ENCODE data around the gene TBC1D16.
"Not testable (repeated sequence)": the region's sequence is repeated elsewhere in the genome, so short reads cannot be mapped to it uniquely, and the experiment has no call there.

TBC1D16 gene

GRCh38 chr17:80005360-80006338 is 30.0 kb downstream of the TBC1D16 start:
- peak in 1 of 2 donors; percentile 32 for DNase-seq (ENCODE audit: low read depth in 1 of 2, low spot score in 1 of 2)

GRCh38 chr17:80003969-80004368 is 31.7 kb downstream of the TBC1D16 start:
- no peak for DNase-seq (ENCODE audit: low read depth in 1 of 2, low spot score in 1 of 2)

GRCh38 chr17:80002690-80003490 is 32.8 kb downstream of the TBC1D16 start:
- DNase-seq (ENCODE audit: low read depth in 1 of 2, low spot score in 1 of 2): no peak

- no peak for DNase-seq (ENCODE audit: low read depth in 1 of 2, low spot score in 1 of 2)
Observed at GRCh38 chr17:80002070-80002641, 33.5 kb downstream of the TBC1D16 start.

- no peak for DNase-seq (ENCODE audit: low read depth in 1 of 2, low spot score in 1 of 2)
Observed at GRCh38 chr17:80000981-80001775, 34.5 kb downstream of the TBC1D16 start.

- no peak for DNase-seq (ENCODE audit: low read depth in 1 of 2, low spot score in 1 of 2)
Observed at GRCh38 chr17:80000136-80000535, 35.5 kb downstream of the TBC1D16 start.

GRCh38 chr17:79997011-79997660 is 38.5 kb downstream of the TBC1D16 start:
- peak; percentile 37 to 52 for DNase-seq (ENCODE audit: low read depth in 1 of 2, low spot score in 1 of 2)

GRCh38 chr17:79996291-79996690 is 39.4 kb downstream of the TBC1D16 start:
- DNase-seq (ENCODE audit: low read depth in 1 of 2, low spot score in 1 of 2): no peak

- no peak for DNase-seq (ENCODE audit: low read depth in 1 of 2, low spot score in 1 of 2)
Observed at GRCh38 chr17:79995696-79996095, 40.0 kb downstream of the TBC1D16 start.

- DNase-seq (ENCODE audit: low read depth in 1 of 2, low spot score in 1 of 2): no peak
Observed at GRCh38 chr17:79994602-79995001, 41.1 kb downstream of the TBC1D16 start.

GRCh38 chr17:79994228-79994569 is 41.5 kb downstream of the TBC1D16 start:
- DNase-seq (ENCODE audit: low read depth in 1 of 2, low spot score in 1 of 2): not testable (repeated sequence)

GRCh38 chr17:79993390-79994227 is 42.1 kb downstream of the TBC1D16 start:
- peak in 1 of 2 donors; percentile 37 for DNase-seq (ENCODE audit: low read depth in 1 of 2, low spot score in 1 of 2)

- no peak for DNase-seq (ENCODE audit: low read depth in 1 of 2, low spot score in 1 of 2)
Observed at GRCh38 chr17:79992649-79993389, 42.9 kb downstream of the TBC1D16 start.

- no peak for DNase-seq (ENCODE audit: low read depth in 1 of 2, low spot score in 1 of 2)
Observed at GRCh38 chr17:79991924-79992648, 43.6 kb downstream of the TBC1D16 start.

- peak; percentile 68 to 71 for DNase-seq (ENCODE audit: low read depth in 1 of 2, low spot score in 1 of 2)
Observed at GRCh38 chr17:79991140-79991923, 44.3 kb downstream of the TBC1D16 start.

- no peak for DNase-seq (ENCODE audit: low read depth in 1 of 2, low spot score in 1 of 2)
Observed at GRCh38 chr17:79990704-79991103, 45.0 kb downstream of the TBC1D16 start.

- DNase-seq (ENCODE audit: low read depth in 1 of 2, low spot score in 1 of 2): no peak
Observed at GRCh38 chr17:79990051-79990592, 45.5 kb downstream of the TBC1D16 start.

Measured in stimulated activated CD4-positive, alpha-beta T cell treated with anti-CD3 and anti-CD28 coated beads, Interleukin-15, amount 100 ng/mL, for 1 hour (primary cell).